CD14-positive monocyte (primary cell): Measurements from ENCODE around the gene LEUTX. TPM values are rescaled to one million over a fixed set of nuclear protein-coding genes. Genes with fewer than 3 reads are reported as not detected.

Experiments
- DNase-seq, 3 donors: peaks; one replicate each; pipeline ENCODE4 v3.0.0-alpha.2; 2011 to 2022
- H2AFZ ChIP-seq: 2 replicates; pipeline ENCODE4 v1.6.0; 2012; ENCODE audit warnings: mild to moderate bottlenecking, low read depth, low read length, inconsistent platforms; ENCODE audit not compliant: insufficient read depth, poor library complexity, severe bottlenecking
- H3K27ac ChIP-seq, 2 donors: 1 replicate in 1 of 2; 2 replicates in 1 of 2; pipeline ENCODE4 v1.5.1; 2012 to 2013; ENCODE audit warnings: low read length in 2 of 2, control low read depth in 1 of 2, inconsistent platforms in 1 of 2, low read depth in 1 of 2, mild to moderate bottlenecking in 1 of 2
- H3K27me3 ChIP-seq, 2 donors: one replicate each; pipeline versions ENCODE4 v1.6.0 to v1.6.1; 2011 to 2013; ENCODE audit warnings: low read length in 2 of 2; ENCODE audit not compliant: control insufficient read depth in 2 of 2, insufficient read depth in 2 of 2
- H3K36me3 ChIP-seq, 2 donors: replicated peaks in 1 of 2; 1 replicate in 1 of 2; 2 replicates in 1 of 2; pipeline versions ENCODE4 v1.5.1 to v1.6.1; 2012 to 2013; ENCODE audit warnings: low read length in 2 of 2, control low read depth in 1 of 2, inconsistent platforms in 1 of 2, mild to moderate bottlenecking in 1 of 2; ENCODE audit not compliant: insufficient read depth in 2 of 2, control insufficient read depth in 1 of 2
- H3K4me1 ChIP-seq, 2 donors: 1 replicate in 1 of 2; 2 replicates in 1 of 2; pipeline versions ENCODE4 v1.5.1 to v1.6.1; 2012 to 2013; ENCODE audit warnings: low read length in 2 of 2, control low read depth in 1 of 2, inconsistent platforms in 1 of 2, mild to moderate bottlenecking in 1 of 2, moderate library complexity in 1 of 2; ENCODE audit not compliant: insufficient read depth in 2 of 2, control insufficient read depth in 1 of 2
- H3K4me2 ChIP-seq: replicated peaks from 2 replicates; pipeline ENCODE3; 2012; ENCODE audit warnings: low read length, moderate library complexity, mild to moderate bottlenecking; ENCODE audit not compliant: poor library complexity, severe bottlenecking; ENCODE audit errors: extremely low read depth
- H3K4me3 ChIP-seq, 3 experiments: fragments of 200-600 bp in 1 of 3; sonication (generic) in 1 of 3; replicated peaks in 1 of 3; 1 replicate in 2 of 3; 2 replicates in 1 of 3; pipeline ENCODE4 v1.5.1; 2011 to 2013; ENCODE audit warnings: low read length in 3 of 3, mild to moderate bottlenecking in 3 of 3, control low read depth in 2 of 3, low read depth in 2 of 3, inconsistent platforms in 1 of 3, moderate library complexity in 1 of 3
- H3K79me2 ChIP-seq: 2 replicates; pipeline ENCODE4 v1.6.0; 2012; ENCODE audit warnings: mild to moderate bottlenecking, control low read depth, inconsistent platforms, low read length, moderate library complexity; ENCODE audit not compliant: insufficient read depth
- H3K9ac ChIP-seq: 2 replicates; pipeline ENCODE4 v1.6.0; 2017; ENCODE audit warnings: low read length, mild to moderate bottlenecking; ENCODE audit not compliant: insufficient read depth, poor library complexity, severe bottlenecking
- H3K9me3 ChIP-seq, 2 donors: replicated peaks in 1 of 2; 1 replicate in 1 of 2; 2 replicates in 1 of 2; pipeline versions ENCODE4 v1.5.1 to v1.6.1; 2012 to 2013; ENCODE audit warnings: low read length in 2 of 2, control low read depth in 1 of 2; ENCODE audit not compliant: control insufficient read depth in 1 of 2, insufficient read depth in 1 of 2
- H4K20me1 ChIP-seq: 2 replicates; pipeline ENCODE4 v1.6.0; 2012; ENCODE audit warnings: mild to moderate bottlenecking, low read length, control low read depth, moderate library complexity; ENCODE audit not compliant: insufficient read depth
- H3K27ac Mint-ChIP-seq, 7 donors: one replicate each; pipeline ENCODE4 v1.8.0; 2020; ENCODE audit warnings: mild to moderate bottlenecking in 7 of 7, mixed read lengths in 7 of 7, moderate library complexity in 6 of 7, inconsistent platforms in 2 of 7
- H3K27me3 Mint-ChIP-seq, 3 donors: one replicate each; pipeline ENCODE4 v1.8.0; 2021 to 2022; ENCODE audit warnings: low read depth in 3 of 3, mild to moderate bottlenecking in 3 of 3, mixed read lengths in 3 of 3, moderate library complexity in 3 of 3, inconsistent platforms in 1 of 3
- H3K36me3 Mint-ChIP-seq, 2 donors: one replicate each; pipeline ENCODE4 v1.8.0; 2020; ENCODE audit warnings: mixed read lengths in 2 of 2, inconsistent platforms in 1 of 2, mild to moderate bottlenecking in 1 of 2
- H3K4me1 Mint-ChIP-seq: one replicate; pipeline ENCODE4 v1.8.0; 2020; ENCODE audit warnings: mild to moderate bottlenecking, mixed read lengths
- H3K4me3 Mint-ChIP-seq, 2 donors: one replicate each; pipeline ENCODE4 v1.8.0; 2020; ENCODE audit warnings: mild to moderate bottlenecking in 2 of 2, mixed read lengths in 2 of 2, moderate library complexity in 1 of 2
- H3K9me3 Mint-ChIP-seq, 7 donors: one replicate each; pipeline ENCODE4 v1.8.0; 2020 to 2022; ENCODE audit warnings: mixed read lengths in 7 of 7, mild to moderate bottlenecking in 6 of 7, moderate library complexity in 6 of 7, inconsistent platforms in 2 of 7
- WGBS: methylation state at CpG from one replicate; pipeline ENCODE4 v1.1.5; 2013; ENCODE audit warnings: missing lambda C conversion rate; ENCODE audit not compliant: insufficient coverage; 5-methylcytosine and 5-hydroxymethylcytosine counted together
- intact Hi-C, 2 donors: fragments of 100-400 bp; cut with micrococcal nuclease; formaldehyde crosslinking; loops; one replicate each; pipeline versions ENCODE4 v1.15.0 to v1.15.1; 2023
- polyA plus RNA-seq, 3 donors: library from polyadenylated mRNA; depleted of rRNA in 1 of 3; unstranded in 2 of 3; stranded (reverse) in 1 of 3; fragments of 300-500 nt in 2 of 3; fragments of >200 nt in 1 of 3; fragmentation: Illumina TruSeq in 2 of 3; gene quantifications; 1 replicate in 2 of 3; 2 replicates in 1 of 3; pipeline ENCODE4 v1.2.3, GENCODE V29; 2012 to 2021
- TF ChIP-seq, protein P1 (sequence below): fragments of 200-600 bp; IDR thresholded peaks from one replicate; pipeline ENCODE4 v1.8.0; 2022; ENCODE audit warnings: antibody characterized with exemption, mild to moderate bottlenecking

Gene LEUTX
- polyA plus RNA-seq, 3 donors, result not detected

DNA sequence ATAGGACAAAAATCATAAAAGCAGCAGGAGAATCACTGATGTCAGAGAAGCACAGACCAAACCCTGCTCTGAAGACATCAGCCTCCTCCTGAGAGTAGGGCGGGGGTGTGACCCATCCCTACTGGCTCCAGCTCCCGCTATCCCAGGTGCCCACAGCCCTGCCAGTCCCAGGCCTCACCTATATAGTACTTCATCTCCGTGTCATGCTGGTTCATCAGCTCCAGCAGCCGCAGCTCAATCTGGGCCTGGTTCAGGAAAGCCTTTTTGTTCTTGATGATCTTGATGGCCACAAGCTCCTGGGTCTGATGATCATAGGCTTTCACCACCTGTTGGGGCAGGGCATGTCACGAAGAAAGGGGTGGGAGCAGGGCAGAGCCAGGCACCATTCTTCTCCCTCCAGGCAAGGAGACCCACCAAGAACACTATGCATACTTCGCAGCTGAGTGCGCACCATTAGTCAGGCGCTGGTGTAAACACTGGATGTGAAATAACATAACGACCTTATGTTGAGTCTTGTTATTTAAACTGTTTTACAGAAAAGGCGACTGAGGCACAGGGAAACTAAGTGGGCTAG is 51.1 kb downstream of the LEUTX start:
- peak overlapping the region in 5 of 7 donors; percentile 27 to 84 (median 60) for H3K27ac Mint-ChIP-seq
- Histone ChIP-seq H3K79me2 (peaks cover 13% of the 10 kb centered on the region), H3K27ac (peak overlapping the region; percentile 20 to 73), H3K27me3 (no peaks in the 10 kb centered on the region), H2AFZ (no peak overlapping the region), H3K4me2 (no peak overlapping the region), H3K9me3 (no peaks in the 10 kb centered on the region), H3K9ac (no peak overlapping the region), H3K36me3 (peaks cover 41 to 59% of the 10 kb centered on the region in 2 donors), H3K4me3 (no peak overlapping the region), H4K20me1 (peaks cover 22% of the 10 kb centered on the region), H3K4me1 (peaks cover 37 to 48% of the 10 kb centered on the region in 2 donors)
- DNase-seq, result no peak
- peaks cover 42% of the 10 kb centered on the region for H3K4me1 Mint-ChIP-seq
- intact Hi-C loops, result loop anchor here in 1 of 2 donors (10.0 kb wide), 1 partner anchor 485 kb away; the partner anchor contains the start of gene SAMD4B
- H3K9me3 Mint-ChIP-seq, result no peaks in the 10 kb centered on the region
- no peak overlapping the region for H3K4me3 Mint-ChIP-seq
- peaks cover 0 to 1% (median 0%) of the 10 kb centered on the region in 3 donors for H3K27me3 Mint-ChIP-seq
- H3K36me3 Mint-ChIP-seq, result peaks cover 38 to 60% of the 10 kb centered on the region in 2 donors
- TF ChIP-seq, protein P1, sequence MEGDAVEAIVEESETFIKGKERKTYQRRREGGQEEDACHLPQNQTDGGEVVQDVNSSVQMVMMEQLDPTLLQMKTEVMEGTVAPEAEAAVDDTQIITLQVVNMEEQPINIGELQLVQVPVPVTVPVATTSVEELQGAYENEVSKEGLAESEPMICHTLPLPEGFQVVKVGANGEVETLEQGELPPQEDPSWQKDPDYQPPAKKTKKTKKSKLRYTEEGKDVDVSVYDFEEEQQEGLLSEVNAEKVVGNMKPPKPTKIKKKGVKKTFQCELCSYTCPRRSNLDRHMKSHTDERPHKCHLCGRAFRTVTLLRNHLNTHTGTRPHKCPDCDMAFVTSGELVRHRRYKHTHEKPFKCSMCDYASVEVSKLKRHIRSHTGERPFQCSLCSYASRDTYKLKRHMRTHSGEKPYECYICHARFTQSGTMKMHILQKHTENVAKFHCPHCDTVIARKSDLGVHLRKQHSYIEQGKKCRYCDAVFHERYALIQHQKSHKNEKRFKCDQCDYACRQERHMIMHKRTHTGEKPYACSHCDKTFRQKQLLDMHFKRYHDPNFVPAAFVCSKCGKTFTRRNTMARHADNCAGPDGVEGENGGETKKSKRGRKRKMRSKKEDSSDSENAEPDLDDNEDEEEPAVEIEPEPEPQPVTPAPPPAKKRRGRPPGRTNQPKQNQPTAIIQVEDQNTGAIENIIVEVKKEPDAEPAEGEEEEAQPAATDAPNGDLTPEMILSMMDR, result no peak
- whole genome bisulfite sequencing, result 96% methylated on average over 10 of the region's 10 CpGs

DNA sequence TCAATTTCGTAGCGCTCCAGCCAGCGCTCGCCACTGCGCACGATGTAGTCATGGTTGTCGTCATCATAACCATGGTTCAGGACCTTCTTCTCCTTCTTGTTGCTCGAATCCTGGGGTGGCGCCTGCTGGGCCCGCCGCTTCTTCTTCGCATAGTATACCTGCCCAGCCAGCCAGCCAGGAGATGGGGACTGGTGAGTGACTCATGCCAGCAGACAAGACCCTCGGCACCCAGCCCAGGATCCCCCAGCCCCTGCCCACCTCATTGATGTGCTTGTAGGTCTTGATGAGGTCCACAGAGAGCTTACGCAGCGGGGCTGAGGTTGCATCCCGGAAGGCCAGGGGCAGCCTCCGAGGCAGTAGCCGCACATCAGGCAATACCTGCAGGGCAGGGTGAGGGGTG is 51.8 kb downstream of the LEUTX start:
- no peak overlapping the region for H3K4me3 Mint-ChIP-seq
- Histone ChIP-seq H3K9ac (no peak overlapping the region), H2AFZ (no peak overlapping the region), H3K9me3 (no peaks in the 10 kb centered on the region), H4K20me1 (peaks cover 22% of the 10 kb centered on the region), H3K4me3 (no peak overlapping the region), H3K27ac (peak overlapping the region in 1 of 2 donors; percentile 73), H3K4me1 (peaks cover 35 to 43% of the 10 kb centered on the region in 2 donors), H3K27me3 (no peaks in the 10 kb centered on the region), H3K4me2 (no peak overlapping the region), H3K79me2 (peaks cover 13% of the 10 kb centered on the region), H3K36me3 (peaks cover 42 to 60% of the 10 kb centered on the region in 2 donors)
- H3K4me1 Mint-ChIP-seq, result peaks cover 42% of the 10 kb centered on the region
- intact Hi-C loops, result loop anchor here in 1 of 2 donors (10.0 kb wide), 1 partner anchor 486 kb away; the partner anchor contains the start of gene SAMD4B
- TF ChIP-seq, protein P1, result no peak
- H3K36me3 Mint-ChIP-seq, result peaks cover 38 to 61% of the 10 kb centered on the region in 2 donors
- 97% methylated on average over 17 of the region's 18 CpGs for WGBS
- H3K27ac Mint-ChIP-seq, result peak overlapping the region in 1 of 7 donors; percentile 27
- no peaks in the 10 kb centered on the region for H3K9me3 Mint-ChIP-seq
- DNase-seq, result no peak
- H3K27me3 Mint-ChIP-seq, result peaks cover 0 to 1% (median 0%) of the 10 kb centered on the region in 3 donors
